NCI-H2171 treated with DMSO at 0.1 percent for 48 hours (cell line): ENCODE measurements around the gene TMC1.
"Not testable (repeated sequence)": the region's sequence is repeated elsewhere in the genome, so short reads cannot be mapped to it uniquely, and the experiment has no call there.

Source experiments
- DNase-seq: peaks from one replicate; lab custom pipeline; 2025; lab: John Stamatoyannopoulos, UW

The TMC1 gene

GRCh38 chr9:72526901-72527800 lies 5.7 kb downstream of the TMC1 start:
- peak; percentile 24 for DNase-seq

DNA sequence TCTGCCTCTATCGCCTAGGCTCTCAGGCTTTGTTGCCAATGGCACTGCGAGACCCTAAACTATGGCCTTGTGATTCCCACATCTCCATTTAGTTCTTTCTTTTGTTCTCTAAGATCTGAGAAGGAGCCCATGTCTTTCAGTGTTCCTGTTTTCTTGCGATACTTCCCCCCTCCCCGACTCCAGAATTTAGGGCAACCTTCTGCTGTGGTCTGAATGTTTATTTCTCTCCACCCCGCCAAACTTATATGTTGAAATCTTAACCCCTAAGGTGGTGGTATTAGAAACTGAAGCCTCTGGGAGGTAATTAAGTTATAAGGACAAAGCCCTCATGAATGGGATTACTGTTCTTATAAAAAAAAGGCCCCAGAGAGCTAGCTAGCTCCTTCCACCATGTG lies 6.4 kb downstream of the TMC1 start:
- DNase-seq = no peak

DNA sequence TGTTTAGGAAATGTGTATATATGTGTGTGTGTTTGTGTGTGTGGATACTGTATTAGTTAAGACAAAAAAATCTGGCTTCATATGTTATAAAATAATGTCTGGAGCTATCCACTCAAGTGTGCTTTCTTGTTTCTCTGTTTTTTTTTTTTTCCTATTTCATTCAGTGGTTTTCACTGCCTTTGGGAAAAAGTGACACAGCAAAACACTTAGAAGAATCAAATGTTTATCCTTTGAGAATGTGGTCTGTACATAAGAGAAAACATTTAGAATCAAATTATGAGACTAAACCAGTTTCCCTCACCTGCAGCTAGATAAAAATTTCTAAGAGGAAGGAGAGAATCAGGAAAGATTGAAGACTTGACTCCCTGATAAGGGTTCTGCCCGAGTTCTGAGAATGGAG lies 8.1 kb downstream of the TMC1 start:
- DNase-seq = no peak

- no peak for DNase-seq
These were observed 11.9 kb downstream of the TMC1 start for GRCh38 chr9:72533322-72533721.

GRCh38 chr9:72534931-72535330 lies 13.5 kb downstream of the TMC1 start:
- DNase-seq = no peak

GRCh38 chr9:72537011-72537545 lies 15.7 kb downstream of the TMC1 start:
- no peak for DNase-seq

DNA sequence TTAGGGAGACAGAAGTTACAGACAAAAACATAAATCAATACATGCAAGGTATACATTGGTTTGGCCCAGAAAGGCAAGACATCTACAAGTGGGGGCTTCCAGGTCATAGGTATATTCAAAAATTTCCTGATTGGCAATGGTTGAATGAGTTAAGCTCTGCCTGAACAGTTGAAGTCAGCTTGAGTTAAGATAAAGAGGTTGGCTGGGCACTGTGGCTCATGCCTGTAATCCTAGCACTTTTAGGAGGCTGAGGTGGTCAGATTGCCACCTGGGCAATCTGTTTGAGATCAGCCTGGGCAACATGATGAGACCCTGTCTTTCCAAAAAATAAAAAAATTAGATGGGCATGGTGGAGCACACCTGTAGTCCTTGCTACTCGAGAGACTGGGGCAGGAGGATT lies 16.3 kb downstream of the TMC1 start:
- no peak for DNase-seq

- DNase-seq = no peak
These were observed 17.7 kb downstream of the TMC1 start for GRCh38 chr9:72538921-72539702.

GRCh38 chr9:72539824-72540347 lies 18.5 kb downstream of the TMC1 start:
- peak; percentile 9 for DNase-seq

GRCh38 chr9:72540348-72540873 lies 19.0 kb downstream of the TMC1 start:
- DNase-seq = no peak

DNA sequence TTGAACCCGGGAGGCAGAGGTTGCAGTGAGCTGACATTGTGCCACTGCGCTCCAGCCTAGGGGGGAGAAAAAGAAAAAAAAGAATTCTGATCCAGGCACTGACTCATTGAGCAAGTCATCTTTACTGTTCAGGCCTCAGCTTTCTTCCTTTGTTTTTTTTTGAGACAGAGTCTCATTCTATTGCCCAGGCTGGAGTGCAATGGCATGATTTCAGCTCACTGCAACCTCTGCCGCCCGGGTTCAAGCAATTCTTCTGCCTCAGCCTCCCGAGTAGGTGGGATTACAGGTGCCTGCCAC lies 21.1 kb downstream of the TMC1 start:
- not testable (repeated sequence) for DNase-seq

DNA sequence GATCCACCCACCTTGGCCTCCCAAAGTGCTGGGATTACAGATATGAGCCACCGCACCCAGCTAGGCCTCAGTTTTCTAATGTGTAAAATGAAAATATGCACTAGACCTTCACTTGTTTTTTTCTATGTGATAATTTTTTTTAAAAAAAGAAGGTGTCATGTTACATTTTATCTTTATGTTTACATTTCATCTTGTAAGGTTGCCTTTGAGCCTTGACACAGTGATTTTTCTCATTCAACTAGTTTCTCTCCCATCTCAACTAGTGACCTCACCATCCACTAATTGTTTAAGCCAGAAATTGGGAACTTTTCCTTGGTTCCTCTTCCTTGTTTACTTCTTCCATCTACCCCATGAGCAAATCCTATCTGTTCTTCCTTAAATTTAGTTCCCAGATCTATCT lies 21.5 kb downstream of the TMC1 start:
- DNase-seq = no peak

- no peak for DNase-seq
These were observed 29.9 kb downstream of the TMC1 start for GRCh38 chr9:72551306-72551705.

- DNase-seq = no peak
These were observed 30.9 kb downstream of the TMC1 start for GRCh38 chr9:72552356-72552755.

DNA sequence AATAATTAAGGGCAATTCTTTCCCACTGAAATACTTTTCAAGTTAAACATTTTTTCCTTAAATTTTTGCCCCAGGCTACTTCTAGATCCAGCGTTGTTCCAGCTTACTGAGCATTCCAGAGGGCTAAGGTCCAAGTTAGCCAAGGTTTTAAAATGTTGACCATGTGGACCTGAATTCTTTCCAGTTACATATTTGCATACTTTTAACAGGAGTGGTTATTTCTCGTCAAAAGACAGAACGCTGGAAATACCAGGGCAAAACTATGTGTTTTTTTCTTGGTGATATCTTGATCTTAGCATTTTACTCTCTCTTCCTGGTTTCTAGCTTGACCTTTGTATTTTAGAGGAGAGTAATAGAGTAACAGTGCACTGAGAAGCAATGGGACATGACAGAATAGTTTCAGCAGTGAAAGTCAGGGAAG lies 32.8 kb downstream of the TMC1 start:
- DNase-seq = no peak

DNA sequence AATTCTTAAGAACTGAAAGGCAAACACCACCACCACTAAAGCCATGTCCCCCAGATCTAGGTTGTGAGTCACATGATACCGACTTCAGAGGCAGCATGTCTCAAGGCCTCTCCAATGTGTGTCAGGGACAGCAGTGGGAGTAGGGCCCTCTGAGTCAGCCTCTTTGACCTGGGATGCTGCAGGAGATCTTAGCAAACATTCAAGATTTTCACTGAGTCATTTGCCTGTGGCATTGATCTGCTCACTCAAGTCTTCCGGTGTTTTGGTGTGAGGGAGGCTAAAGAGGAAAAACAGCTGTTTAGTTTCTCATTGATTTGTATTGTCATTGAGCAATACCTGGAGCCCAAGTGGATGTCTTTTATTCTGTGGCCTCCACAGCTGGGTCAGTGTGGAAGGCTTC lies 36.1 kb downstream of the TMC1 start:
- DNase-seq = no peak

DNA sequence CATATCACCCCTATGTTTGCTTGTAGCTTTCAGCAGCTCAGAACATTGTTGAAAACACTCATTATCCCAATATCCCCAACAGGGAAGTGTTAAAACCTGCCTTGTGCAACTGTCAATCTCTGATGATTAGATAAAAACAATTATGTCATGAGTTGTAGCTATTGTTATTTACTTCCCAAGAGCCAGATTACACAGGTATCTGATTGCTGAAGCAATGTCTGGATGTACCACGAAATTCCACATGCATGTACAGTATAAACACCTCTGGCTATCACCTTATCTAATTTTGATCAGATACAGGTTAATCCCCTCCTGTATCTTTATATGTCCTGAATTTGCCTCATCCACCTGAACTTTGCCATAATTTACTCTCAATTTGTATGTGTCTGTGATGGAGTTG lies 38.7 kb downstream of the TMC1 start:
- DNase-seq = no peak

- DNase-seq = no peak
These were observed 42.4 kb downstream of the TMC1 start for GRCh38 chr9:72563806-72564205.

DNA sequence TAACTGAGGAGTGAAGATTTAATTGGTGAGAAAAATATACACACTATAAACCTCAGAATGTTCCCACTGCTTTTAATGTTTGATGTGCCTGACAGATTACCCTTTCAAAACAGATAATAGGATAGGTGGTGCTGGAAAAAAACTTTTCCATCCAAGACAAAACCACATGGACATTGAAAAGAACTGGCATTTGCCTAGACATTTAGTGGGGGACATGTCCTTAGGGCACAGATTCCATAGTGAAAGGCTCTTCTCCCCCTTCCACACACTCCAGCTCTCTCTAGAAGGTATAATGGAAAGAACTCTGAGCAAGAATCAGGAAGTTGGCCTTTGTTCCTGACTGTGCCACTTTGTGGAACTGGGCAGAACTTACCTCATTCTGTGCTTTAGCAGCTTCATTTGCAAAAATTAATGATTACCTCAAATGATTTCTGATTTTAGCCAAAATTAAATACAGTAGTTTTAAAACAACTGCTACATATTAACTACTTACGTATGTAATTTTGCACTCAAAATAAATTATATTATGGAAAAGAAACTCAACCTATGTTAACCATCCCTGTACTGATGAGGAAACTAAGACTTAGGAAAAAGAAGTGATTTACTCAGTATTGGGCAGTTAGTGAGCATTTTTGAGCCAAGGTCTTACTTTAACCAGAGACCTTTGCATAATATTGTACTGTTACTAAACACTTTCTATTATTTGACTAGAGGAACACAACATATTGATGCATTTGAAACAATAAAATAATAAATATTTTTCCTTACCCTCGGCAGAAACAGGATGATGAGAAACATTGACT lies 43.3 kb downstream of the TMC1 start:
- no peak for DNase-seq

- no peak for DNase-seq
These were observed 44.1 kb downstream of the TMC1 start for GRCh38 chr9:72565535-72565934.

DNA sequence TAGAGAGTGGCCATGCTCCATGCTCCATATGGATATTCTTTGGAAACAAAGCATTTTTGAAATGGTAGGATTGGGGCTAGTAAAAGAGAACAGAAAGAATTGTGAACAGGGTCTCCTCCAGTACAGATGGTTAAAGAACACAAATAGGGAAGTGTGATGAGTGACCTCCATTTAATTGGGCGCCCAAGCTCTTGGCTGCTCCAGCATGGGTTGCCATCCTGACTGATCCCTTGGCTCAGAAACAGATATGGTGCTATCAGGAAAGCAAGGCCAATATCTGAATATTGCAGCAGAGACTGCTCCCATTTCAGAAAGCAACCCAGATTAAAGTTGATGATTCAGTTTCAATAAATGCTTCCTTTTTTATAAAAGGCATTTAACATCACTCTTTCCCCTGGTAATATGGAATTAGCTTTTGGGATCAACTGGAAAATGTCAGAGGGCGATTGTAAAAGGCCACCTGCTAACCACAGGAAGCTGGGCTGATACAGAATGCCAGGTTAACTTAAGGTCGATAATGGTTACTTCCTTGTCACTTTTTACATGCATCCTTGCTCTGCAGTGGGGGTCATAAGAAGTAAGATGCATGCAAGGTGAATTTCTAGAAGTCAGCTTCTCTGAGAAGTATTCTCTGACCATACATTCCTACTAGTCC lies 52.9 kb downstream of the TMC1 start:
- no peak for DNase-seq
